GM13977 (cell line): Measurements from ENCODE around the gene GRAMD2B.

Source experiments
- DNase-seq: peaks from one replicate; pipeline ENCODE4 v3.0.0; 2012; ENCODE audit warnings: low spot score
- in situ Hi-C: fragments of 300-500 bp; cut with MboI; formaldehyde crosslinking; loops from one replicate; pipeline ENCODE4 v1.12.0; 2022; ENCODE audit warnings: low sequenced_read_pairs, low pct_unique_long_range_greater_than_20kb, mixed read lengths, inconsistent platforms; ENCODE audit not compliant: unreplicated experiment
- TF ChIP-seq, protein P1 (sequence below): IDR thresholded peaks from 2 replicates; pipeline ENCODE4 v1.5.1; 2012; ENCODE audit warnings: mild to moderate bottlenecking, control low read depth; ENCODE audit not compliant: insufficient read depth; ENCODE audit errors: extremely low read depth, missing control alignments

The GRAMD2B gene

GRCh38 chr5:126501448-126501847 lies 78.2 kb downstream of the GRAMD2B start:
- TF ChIP-seq, protein P1, sequence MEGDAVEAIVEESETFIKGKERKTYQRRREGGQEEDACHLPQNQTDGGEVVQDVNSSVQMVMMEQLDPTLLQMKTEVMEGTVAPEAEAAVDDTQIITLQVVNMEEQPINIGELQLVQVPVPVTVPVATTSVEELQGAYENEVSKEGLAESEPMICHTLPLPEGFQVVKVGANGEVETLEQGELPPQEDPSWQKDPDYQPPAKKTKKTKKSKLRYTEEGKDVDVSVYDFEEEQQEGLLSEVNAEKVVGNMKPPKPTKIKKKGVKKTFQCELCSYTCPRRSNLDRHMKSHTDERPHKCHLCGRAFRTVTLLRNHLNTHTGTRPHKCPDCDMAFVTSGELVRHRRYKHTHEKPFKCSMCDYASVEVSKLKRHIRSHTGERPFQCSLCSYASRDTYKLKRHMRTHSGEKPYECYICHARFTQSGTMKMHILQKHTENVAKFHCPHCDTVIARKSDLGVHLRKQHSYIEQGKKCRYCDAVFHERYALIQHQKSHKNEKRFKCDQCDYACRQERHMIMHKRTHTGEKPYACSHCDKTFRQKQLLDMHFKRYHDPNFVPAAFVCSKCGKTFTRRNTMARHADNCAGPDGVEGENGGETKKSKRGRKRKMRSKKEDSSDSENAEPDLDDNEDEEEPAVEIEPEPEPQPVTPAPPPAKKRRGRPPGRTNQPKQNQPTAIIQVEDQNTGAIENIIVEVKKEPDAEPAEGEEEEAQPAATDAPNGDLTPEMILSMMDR, result no peak
- DNase-seq, result no peak
- in situ Hi-C loops, result no loop called here

DNA sequence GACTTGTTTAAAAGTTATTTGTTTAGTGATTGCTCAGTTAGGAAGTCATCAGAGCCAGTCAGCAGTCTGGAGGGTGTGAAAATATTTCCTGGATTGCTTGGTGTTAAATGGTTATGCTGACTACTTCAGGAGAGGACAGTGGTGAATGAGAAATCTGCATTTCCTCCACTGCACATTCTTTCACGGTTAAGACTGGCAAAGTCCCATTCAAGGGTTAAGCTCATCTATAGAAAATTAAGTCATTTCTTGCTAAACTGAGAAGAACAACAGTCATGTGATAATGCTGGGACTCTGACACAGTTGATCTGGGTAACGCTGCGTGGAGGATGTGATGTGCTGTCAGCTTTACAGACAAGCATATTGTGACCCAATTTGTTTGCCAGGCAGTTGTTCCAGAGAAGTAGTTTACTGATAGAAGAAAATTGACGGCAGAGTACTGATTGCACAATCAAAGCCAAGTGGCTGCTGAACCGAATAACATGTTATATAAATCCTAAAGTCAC lies 80.4 kb downstream of the GRAMD2B start:
- TF ChIP-seq, protein P1, result no peak
- in situ Hi-C loops, result no loop called here
- no peak for DNase-seq

DNA sequence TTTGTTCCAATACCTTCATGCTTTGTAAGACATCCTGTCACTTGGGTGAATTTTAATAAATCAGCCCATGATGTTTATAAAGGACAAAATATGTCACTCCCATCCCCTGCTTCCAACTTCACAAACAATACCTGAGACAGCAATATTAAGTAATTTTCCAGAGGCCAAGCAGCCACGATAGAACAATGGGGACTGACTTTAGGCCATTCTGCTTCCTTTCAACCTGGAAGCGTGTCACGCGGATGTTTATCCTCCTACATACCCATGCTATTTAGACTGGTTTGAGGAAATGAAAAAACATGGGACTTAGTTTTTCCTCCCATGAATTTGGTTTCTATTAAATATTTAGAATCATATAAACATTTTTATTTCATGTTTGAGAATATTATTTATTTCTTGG lies 82.9 kb downstream of the GRAMD2B start:
- in situ Hi-C loops, result no loop called here
- TF ChIP-seq, protein P1, result no peak
- DNase-seq, result no peak

DNA sequence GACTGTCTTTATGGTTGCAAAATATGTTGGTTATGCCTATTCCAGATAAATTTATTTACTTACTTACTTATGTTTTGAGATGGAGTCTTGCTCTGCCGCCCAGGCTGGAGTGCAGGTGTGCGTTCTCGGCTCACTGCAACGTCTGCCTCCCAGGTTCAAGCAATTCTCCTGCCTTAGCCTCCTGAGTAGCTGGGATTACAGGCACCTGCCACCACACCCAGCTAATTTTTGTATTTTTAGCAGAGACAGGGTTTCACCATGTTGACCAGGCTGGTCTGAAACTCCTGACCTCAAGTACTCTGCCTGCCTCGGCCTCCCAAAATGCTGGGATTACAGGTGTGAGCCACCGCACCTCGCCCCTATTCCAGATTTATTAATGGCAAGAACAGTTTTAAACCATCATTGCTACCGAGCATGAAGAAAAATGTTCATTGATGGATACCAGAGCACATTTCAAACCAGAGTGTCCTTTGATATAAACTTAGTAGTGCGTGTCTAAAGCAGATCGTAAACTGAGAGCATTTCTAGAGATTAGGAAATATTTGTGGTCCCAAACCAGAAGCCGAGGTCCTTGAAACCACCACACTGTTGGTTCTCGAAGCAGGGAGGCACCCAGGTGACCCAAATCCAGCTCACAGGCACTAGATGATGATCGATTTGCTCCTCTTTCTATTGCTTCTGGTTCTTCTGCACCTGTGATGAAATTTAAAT lies 85.2 kb downstream of the GRAMD2B start:
- in situ Hi-C loops, result no loop called here
- TF ChIP-seq, protein P1, result no peak
- DNase-seq, result no peak

GRCh38 chr5:126508962-126509279 lies 85.7 kb downstream of the GRAMD2B start:
- no peak for DNase-seq
- TF ChIP-seq, protein P1, result no peak
- in situ Hi-C loops, result no loop called here

DNA sequence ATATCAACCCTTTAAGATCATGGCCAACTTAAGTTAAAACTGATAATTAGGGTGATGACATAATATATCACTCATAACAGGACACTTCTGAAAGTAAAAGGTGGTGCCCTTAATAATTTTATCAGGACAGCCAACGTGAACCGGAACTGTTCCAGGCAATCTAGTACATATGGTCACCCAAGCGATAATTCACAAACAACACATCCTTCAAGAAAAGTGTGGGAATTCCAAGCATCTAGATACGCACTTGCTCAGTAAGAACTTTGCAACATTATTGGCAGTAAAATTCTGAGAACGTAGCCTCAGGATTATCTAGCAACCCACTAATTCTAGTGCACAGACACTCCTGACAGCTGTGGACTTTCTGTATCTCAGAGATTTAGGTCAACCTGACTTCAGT lies 86.1 kb downstream of the GRAMD2B start:
- TF ChIP-seq, protein P1, result no peak
- DNase-seq, result no peak
- in situ Hi-C loops, result no loop called here

GRCh38 chr5:126511961-126512360 lies 88.8 kb downstream of the GRAMD2B start:
- in situ Hi-C loops, result no loop called here
- no peak for DNase-seq
- TF ChIP-seq, protein P1, result no peak
